Activated CD4-positive, alpha-beta T cell treated with anti-CD3 and anti-CD28 coated beads for 36 hours (primary cell): ENCODE data around the gene TRMT1. TPM values are rescaled to one million over a fixed set of nuclear protein-coding genes. Genes with fewer than 3 reads are reported as not detected.
A peak's percentile ranks its signal among the peaks of the same experiment; 100 is the strongest.

Source experiments
- ATAC-seq: fragments of 200-7000 bp; cut with Tn5 transposase; one replicate; pipeline ENCODE4 v1.10.0; 2021; ENCODE audit warnings: mild to moderate bottlenecking, moderate library complexity
- CTCF ChIA-PET: fragments of 350-600 bp; sonication (Branson Sonifier 250); formaldehyde crosslinking; loops from one replicate; lab custom pipeline; 2021; ENCODE audit warnings: antibody characterized with exemption; lab: Charles Lee
- POLR2A ChIA-PET: fragments of 350-600 bp; sonication (Branson Sonifier 250); formaldehyde crosslinking; loops from one replicate; lab custom pipeline; 2021; ENCODE audit warnings: antibody characterized with exemption, inconsistent platforms; lab: Charles Lee
- DNase-seq: peaks from one replicate; pipeline ENCODE4 v3.0.0-alpha.2; 2020
- H3K27ac Mint-ChIP-seq: one replicate; pipeline ENCODE4 v1.8.0; 2021; ENCODE audit warnings: mixed read lengths
- H3K27me3 Mint-ChIP-seq: one replicate; pipeline ENCODE4 v1.8.0; 2021; ENCODE audit warnings: mixed read lengths
- H3K36me3 Mint-ChIP-seq: one replicate; pipeline ENCODE4 v1.8.0; 2021; ENCODE audit warnings: low read depth, mixed read lengths
- H3K4me1 Mint-ChIP-seq: one replicate; pipeline ENCODE4 v1.8.0; 2021; ENCODE audit warnings: mixed read lengths
- H3K4me3 Mint-ChIP-seq: one replicate; pipeline ENCODE4 v1.8.0; 2021; ENCODE audit warnings: mild to moderate bottlenecking, moderate library complexity, mixed read lengths
- H3K9me3 Mint-ChIP-seq: one replicate; pipeline ENCODE4 v1.8.0; 2021; ENCODE audit warnings: low read depth, mixed read lengths
- intact Hi-C, 2 experiments: fragments of 100-400 bp; cut with DNase I in 1 of 2; cut with micrococcal nuclease in 1 of 2; formaldehyde crosslinking; loops; one replicate each; pipeline versions ENCODE4 v1.14.2 to v1.15.1; 2022 to 2024; cut with DNase I, micrococcal nuclease
- total RNA-seq, 2 experiments: library from RNA; stranded (reverse); gene quantifications; one replicate each; pipeline ENCODE4 v1.2.3, GENCODE V29; 2021

TRMT1 gene
- total RNA-seq, 2 experiments from 2014 or later = 73.0 to 96.1 TPM

- intact Hi-C loops = loop anchor here (1.0 to 10.0 kb wide), 8 partner anchors 8 to 1369 kb away; partner anchors contain the start of gene TECR (in 1 of the 2)
- POLR2A ChIA-PET = interaction anchor here (0.7 to 1.7 kb wide), 10 partner anchors 8 to 56 kb away, joined by 3 to 15 read pairs (median 4); partner anchors contain the start of gene NACC1
- H3K27ac Mint-ChIP-seq = peak overlapping the region; percentile 100
- no peaks in the 10 kb centered on the region for H3K9me3 Mint-ChIP-seq
- no peaks in the 10 kb centered on the region for H3K27me3 Mint-ChIP-seq
- peaks cover 32% of the 10 kb centered on the region for H3K36me3 Mint-ChIP-seq
- ATAC-seq (peak; percentile 1), DNase-seq (peak; percentile 82)
- peak overlapping the region; percentile 87 for H3K4me3 Mint-ChIP-seq
- peaks cover 33% of the 10 kb centered on the region for H3K4me1 Mint-ChIP-seq
- CTCF ChIA-PET = interaction anchor here (0.8 to 1.9 kb wide), 12 partner anchors 8 to 1226 kb away, joined by 3 to 12 read pairs (median 5); partner anchors contain the start of gene NACC1
Observed at GRCh38 chr19:13155472-13156359, 39.2 kb upstream of the TRMT1 start.

GRCh38 chr19:13154911-13155471 is 38.5 kb upstream of the TRMT1 start:
- intact Hi-C loops = loop anchor here (1.0 to 10.0 kb wide), 10 partner anchors 8 to 1370 kb away; partner anchors contain the start of genes JUNB (in 1 of the 2) and TECR (in 1 of the 2)
- Mint-ChIP-seq H3K4me1 (peaks cover 30% of the 10 kb centered on the region), H3K36me3 (peaks cover 32% of the 10 kb centered on the region), H3K27me3 (no peaks in the 10 kb centered on the region), H3K9me3 (no peaks in the 10 kb centered on the region), H3K4me3 (peak overlapping the region; percentile 87), H3K27ac (peak overlapping the region; percentile 100)
- DNase-seq (peak; percentile 91), ATAC-seq (peak; percentile 31)
- POLR2A ChIA-PET = interaction anchor here (0.7 to 1.7 kb wide), 10 partner anchors 9 to 55 kb away, joined by 3 to 15 read pairs (median 4); partner anchors contain the start of gene NACC1
- CTCF ChIA-PET = interaction anchor here (0.8 to 1.9 kb wide), 11 partner anchors 8 to 1227 kb away, joined by 3 to 12 read pairs (median 5); partner anchors contain the start of gene NACC1

- Mint-ChIP-seq H3K27me3 (no peaks in the 10 kb centered on the region), H3K36me3 (peaks cover 32% of the 10 kb centered on the region), H3K27ac (peak overlapping the region; percentile 100), H3K4me1 (peaks cover 30% of the 10 kb centered on the region), H3K4me3 (peak overlapping the region; percentile 87), H3K9me3 (no peaks in the 10 kb centered on the region)
- intact Hi-C loops = loop anchor here (2.0 to 10.0 kb wide), 6 partner anchors 40 to 1370 kb away; partner anchors contain the start of genes JUNB (in 1 of the 2) and TECR (in 1 of the 2)
- CTCF ChIA-PET = interaction anchor here (1.0 to 1.9 kb wide), 8 partner anchors 9 to 1228 kb away, joined by 3 to 12 read pairs (median 7); partner anchors contain the start of gene NACC1
- peak; percentile 83 for DNase-seq
- POLR2A ChIA-PET = interaction anchor here (0.7 to 1.7 kb wide), 4 partner anchors 9 to 22 kb away, joined by 8 to 15 read pairs (median 12); no protein-coding TSS in a partner anchor
- no peak for ATAC-seq
Observed at GRCh38 chr19:13154241-13154778, 37.8 kb upstream of the TRMT1 start.

GRCh38 chr19:13153569-13154240 is 37.2 kb upstream of the TRMT1 start:
- Mint-ChIP-seq H3K27ac (peak overlapping the region; percentile 100), H3K4me3 (peak overlapping the region; percentile 87), H3K9me3 (no peaks in the 10 kb centered on the region), H3K4me1 (peaks cover 36% of the 10 kb centered on the region), H3K27me3 (no peaks in the 10 kb centered on the region), H3K36me3 (peaks cover 32% of the 10 kb centered on the region)
- POLR2A ChIA-PET = interaction anchor here (0.6 to 2.1 kb wide), 8 partner anchors 10 to 80 kb away, joined by 3 to 18 read pairs (median 8); partner anchors contain the start of gene NACC1
- intact Hi-C loops = loop anchor here (2.0 to 10.0 kb wide), 10 partner anchors 41 to 1371 kb away; partner anchors contain the start of genes ASF1B (in 1 of the 2), JUNB (in 1 of the 2) and TECR (in 1 of the 2)
- peak; percentile 35 for DNase-seq
- CTCF ChIA-PET = interaction anchor here (1.8 to 1.9 kb wide), 3 partner anchors 11 to 36 kb away, joined by 5 to 7 read pairs (median 7); partner anchors contain the start of gene NACC1
- ATAC-seq = no peak

- Mint-ChIP-seq H3K36me3 (peaks cover 35% of the 10 kb centered on the region), H3K27me3 (no peaks in the 10 kb centered on the region), H3K4me3 (peak overlapping the region; percentile 87), H3K4me1 (peaks cover 34% of the 10 kb centered on the region), H3K9me3 (no peaks in the 10 kb centered on the region), H3K27ac (peak overlapping the region; percentile 100)
- peak; percentile 21 for ATAC-seq
- POLR2A ChIA-PET = interaction anchor here (0.6 to 2.1 kb wide), 10 partner anchors 10 to 361 kb away, joined by 3 to 18 read pairs (median 6); partner anchors contain the start of genes JUNB and NACC1
- CTCF ChIA-PET = interaction anchor here (0.6 to 1.9 kb wide), 9 partner anchors 10 to 642 kb away, joined by 3 to 11 read pairs (median 4); partner anchors contain the start of genes JUNB, NACC1 and ZSWIM4
- intact Hi-C loops = loop anchor here (1.0 to 10.0 kb wide), 12 partner anchors 54 to 1372 kb away; partner anchors contain the start of genes ASF1B (in 1 of the 2), JUNB (in 1 of the 2), TECR (in 1 of the 2) and TRIR (in 1 of the 2)
- DNase-seq = peak; percentile 97
Observed at GRCh38 chr19:13152974-13153568, 36.5 kb upstream of the TRMT1 start.

- Mint-ChIP-seq H3K27ac (peak overlapping the region; percentile 100), H3K4me1 (peaks cover 31% of the 10 kb centered on the region), H3K9me3 (no peaks in the 10 kb centered on the region), H3K36me3 (peaks cover 35% of the 10 kb centered on the region), H3K27me3 (no peaks in the 10 kb centered on the region), H3K4me3 (peak overlapping the region; percentile 87)
- intact Hi-C loops = loop anchor here (1.0 to 10.0 kb wide), 12 partner anchors 53 to 1372 kb away; partner anchors contain the start of genes ASF1B (in 1 of the 2), JUNB (in 1 of the 2), TECR (in 1 of the 2) and TRIR (in 1 of the 2)
- CTCF ChIA-PET = interaction anchor here (0.6 to 1.9 kb wide), 14 partner anchors 11 to 643 kb away, joined by 3 to 11 read pairs (median 4); partner anchors contain the start of genes JUNB, NACC1 and ZSWIM4
- DNase-seq (no peak), ATAC-seq (peak; percentile 12)
- POLR2A ChIA-PET = interaction anchor here (0.8 to 2.1 kb wide), 10 partner anchors 11 to 1263 kb away, joined by 3 to 18 read pairs (median 6); partner anchors contain the start of genes JUNB and NACC1
Observed at GRCh38 chr19:13152356-13152973, 35.9 kb upstream of the TRMT1 start.

- Mint-ChIP-seq H3K9me3 (no peaks in the 10 kb centered on the region), H3K4me3 (peak overlapping the region; percentile 87), H3K4me1 (peaks cover 28% of the 10 kb centered on the region), H3K27me3 (no peaks in the 10 kb centered on the region), H3K36me3 (peaks cover 37% of the 10 kb centered on the region), H3K27ac (peak overlapping the region; percentile 100)
- ATAC-seq = peak; percentile 47
- ChIA-PET POLR2A (interaction anchor here (0.8 to 2.1 kb wide), 10 partner anchors 12 to 1263 kb away, joined by 3 to 18 read pairs (median 6); partner anchors contain the start of genes JUNB and NACC1), CTCF (interaction anchor here (0.7 to 1.9 kb wide), 12 partner anchors 11 to 360 kb away, joined by 3 to 11 read pairs (median 4); partner anchors contain the start of genes JUNB and NACC1)
- intact Hi-C loops = loop anchor here (1.0 to 10.0 kb wide), 21 partner anchors 19 to 1373 kb away; partner anchors contain the start of genes ASF1B (in 1 of the 2), CALR (in 1 of the 2), JUNB (in 1 of the 2) and NACC1 (in 1 of the 2)
- peak; percentile 98 for DNase-seq
Observed at GRCh38 chr19:13151605-13152355, 35.2 kb upstream of the TRMT1 start.

- Mint-ChIP-seq H3K27me3 (no peaks in the 10 kb centered on the region), H3K9me3 (no peaks in the 10 kb centered on the region), H3K27ac (peak overlapping the region; percentile 97), H3K36me3 (peaks cover 37% of the 10 kb centered on the region), H3K4me1 (peaks cover 21% of the 10 kb centered on the region), H3K4me3 (peak overlapping the region; percentile 87)
- DNase-seq = peak; percentile 59
- POLR2A ChIA-PET = no interaction called here
- peak; percentile 4 for ATAC-seq
- CTCF ChIA-PET = interaction anchor here (0.6 kb wide), 1 partner anchor 112 kb away, joined by 3 read pairs; no protein-coding TSS in a partner anchor
- intact Hi-C loops = loop anchor here (1.0 to 10.0 kb wide), 20 partner anchors 16 to 1374 kb away; partner anchors contain the start of genes CALR (in 1 of the 2), JUNB (in 1 of the 2), NACC1 (in 1 of the 2) and RAD23A (in 1 of the 2)
Observed at GRCh38 chr19:13150931-13151604, 34.5 kb upstream of the TRMT1 start.
